Large intestine (tissue), 3 donors: ENCODE results near the gene ZMYND8. TPM values are rescaled to one million over a fixed set of nuclear protein-coding genes. Genes with fewer than 3 reads are reported as not detected.

ENCODE experiments used
- DNase-seq, 2 donors: peaks; one replicate each; pipeline versions ENCODE4 v3.0.0 to v3.0.0-alpha.2; 2013
- H3K27ac ChIP-seq: one replicate; pipeline ENCODE4 v1.5.1; 2013; ENCODE audit warnings: low read length
- H3K27me3 ChIP-seq: 2 replicates; pipeline ENCODE4 v1.6.1; 2013; ENCODE audit warnings: low read length; ENCODE audit not compliant: control insufficient read depth, insufficient read depth
- H3K36me3 ChIP-seq: 2 replicates; pipeline ENCODE4 v1.6.1; 2013; ENCODE audit warnings: low read length; ENCODE audit not compliant: control insufficient read depth, insufficient read depth
- H3K4me1 ChIP-seq: one replicate; pipeline ENCODE4 v1.6.1; 2013; ENCODE audit warnings: low read length; ENCODE audit not compliant: control insufficient read depth, insufficient read depth
- H3K4me3 ChIP-seq: one replicate; pipeline ENCODE4 v1.5.1; 2013; ENCODE audit warnings: low read length
- H3K9me3 ChIP-seq: one replicate; pipeline ENCODE4 v1.6.1; 2013; ENCODE audit warnings: mild to moderate bottlenecking, low read depth, low read length, moderate library complexity; ENCODE audit not compliant: control insufficient read depth
- WGBS: methylation state at CpG from one replicate; pipeline ENCODE4 v1.1.5; 2013; ENCODE audit warnings: low lambda C conversion rate; ENCODE audit not compliant: insufficient coverage; 5-methylcytosine and 5-hydroxymethylcytosine counted together
- polyA plus RNA-seq: library from polyadenylated mRNA; unstranded; fragments of 120-200 nt; gene quantifications from one replicate; pipeline ENCODE4 v1.2.1, GENCODE V29; 2013

The ZMYND8 gene
- polyA plus RNA-seq, 1 donor, result 25.5 TPM

GRCh38 chr20:47257256-47257655 lies 99.2 kb downstream of the ZMYND8 start:
- peaks cover 55% of the 10 kb centered on the region for H3K36me3 ChIP-seq
- 100% methylated on average over 1 of the region's 1 CpG for WGBS
- no peaks in the 10 kb centered on the region for H3K9me3 ChIP-seq
- H3K4me1 ChIP-seq, result no peaks in the 10 kb centered on the region
- no peak overlapping the region for H3K27ac ChIP-seq
- no peaks in the 10 kb centered on the region for H3K27me3 ChIP-seq
- no peak for DNase-seq
- H3K4me3 ChIP-seq, result no peak overlapping the region

- no peak for DNase-seq
- H3K27ac ChIP-seq, result no peak overlapping the region
- 40% methylated on average over 1 of the region's 8 CpGs for WGBS
- no peaks in the 10 kb centered on the region for H3K9me3 ChIP-seq
- H3K36me3 ChIP-seq, result peaks cover 52% of the 10 kb centered on the region
- no peak overlapping the region for H3K4me3 ChIP-seq
- H3K4me1 ChIP-seq, result no peaks in the 10 kb centered on the region
- no peaks in the 10 kb centered on the region for H3K27me3 ChIP-seq
Measured at GRCh38 chr20:47256668-47257236, 99.7 kb downstream of the ZMYND8 start.

DNA sequence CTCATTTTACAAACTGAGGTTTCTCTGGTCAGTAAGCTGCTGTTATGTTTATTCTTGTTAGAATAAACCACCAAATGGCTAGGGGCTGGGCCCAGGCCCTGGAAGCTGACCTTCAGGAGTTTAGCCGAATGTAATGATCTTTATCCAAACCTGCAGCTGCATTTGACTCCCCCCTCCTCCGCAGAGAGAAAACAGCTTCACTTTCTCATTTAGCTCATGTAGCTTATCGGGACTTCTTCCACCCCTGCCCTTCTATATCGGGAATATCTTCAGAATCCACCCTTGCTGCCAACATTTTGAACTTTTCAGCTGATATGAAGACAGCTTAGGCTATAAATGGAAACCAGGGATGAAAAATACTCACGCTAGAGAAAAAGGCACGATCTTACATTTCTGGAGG lies 102.6 kb downstream of the ZMYND8 start:
- H3K4me1 ChIP-seq, result peaks cover 14% of the 10 kb centered on the region
- WGBS, result 46% methylated on average over 2 of the region's 6 CpGs
- DNase-seq, result no peak
- H3K36me3 ChIP-seq, result peaks cover 40% of the 10 kb centered on the region
- no peak overlapping the region for H3K4me3 ChIP-seq
- H3K27me3 ChIP-seq, result no peaks in the 10 kb centered on the region
- H3K27ac ChIP-seq, result no peak overlapping the region
- H3K9me3 ChIP-seq, result no peaks in the 10 kb centered on the region

GRCh38 chr20:47252879-47253307 lies 103.6 kb downstream of the ZMYND8 start:
- H3K27ac ChIP-seq, result no peak overlapping the region
- H3K36me3 ChIP-seq, result peaks cover 42% of the 10 kb centered on the region
- no peaks in the 10 kb centered on the region for H3K9me3 ChIP-seq
- DNase-seq, result no peak
- no peak overlapping the region for H3K4me3 ChIP-seq
- H3K4me1 ChIP-seq, result peaks cover 14% of the 10 kb centered on the region
- WGBS, result no CpG with 5 or more reads among the region's 3 CpGs
- H3K27me3 ChIP-seq, result no peaks in the 10 kb centered on the region

GRCh38 chr20:47251154-47252020 lies 105.1 kb downstream of the ZMYND8 start:
- peaks cover 55% of the 10 kb centered on the region for H3K36me3 ChIP-seq
- WGBS, result 89% methylated on average over 3 of the region's 19 CpGs
- DNase-seq, result no peak
- no peaks in the 10 kb centered on the region for H3K9me3 ChIP-seq
- H3K27ac ChIP-seq, result no peak overlapping the region
- no peak overlapping the region for H3K4me3 ChIP-seq
- H3K27me3 ChIP-seq, result no peaks in the 10 kb centered on the region
- peaks cover 14% of the 10 kb centered on the region for H3K4me1 ChIP-seq

DNA sequence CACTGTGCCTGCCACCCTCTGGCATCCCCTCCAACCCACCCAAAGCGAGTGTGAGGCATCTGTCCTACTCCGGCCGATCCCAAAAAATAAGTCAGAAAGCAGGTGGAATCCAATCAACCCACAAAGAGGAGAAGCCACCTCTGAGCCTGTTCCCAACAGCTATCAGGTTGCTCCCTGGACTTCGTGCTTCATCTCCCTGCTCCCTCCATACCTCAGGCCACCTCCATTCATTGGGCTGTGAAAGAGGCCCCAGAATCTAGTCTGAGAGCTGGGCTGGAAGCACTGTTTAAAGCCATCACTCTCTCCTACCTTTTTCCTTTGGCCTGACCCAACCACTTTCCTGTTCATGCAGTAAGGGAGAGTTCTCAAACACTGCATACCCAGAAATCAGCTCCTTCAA lies 106.1 kb downstream of the ZMYND8 start:
- WGBS, result no CpG with 5 or more reads among the region's 4 CpGs
- DNase-seq, result peak in 1 of 2 donors; percentile 50
- peaks cover 14% of the 10 kb centered on the region for H3K4me1 ChIP-seq
- H3K27me3 ChIP-seq, result no peaks in the 10 kb centered on the region
- H3K9me3 ChIP-seq, result no peaks in the 10 kb centered on the region
- H3K36me3 ChIP-seq, result peaks cover 65% of the 10 kb centered on the region
- no peak overlapping the region for H3K4me3 ChIP-seq
- H3K27ac ChIP-seq, result peak overlapping the region; percentile 39

GRCh38 chr20:47249913-47250312 lies 106.6 kb downstream of the ZMYND8 start:
- Histone ChIP-seq H3K4me1 (peaks cover 14% of the 10 kb centered on the region), H3K36me3 (peaks cover 69% of the 10 kb centered on the region), H3K27me3 (no peaks in the 10 kb centered on the region), H3K9me3 (no peaks in the 10 kb centered on the region), H3K27ac (peak overlapping the region; percentile 39), H3K4me3 (no peak overlapping the region)
- no CpG with 5 or more reads among the region's 4 CpGs for WGBS
- peak; percentile 53 to 77 for DNase-seq

GRCh38 chr20:47248448-47248966 lies 108.0 kb downstream of the ZMYND8 start:
- WGBS, result no CpG with 5 or more reads among the region's 6 CpGs

GRCh38 chr20:47247972-47248371 lies 108.5 kb downstream of the ZMYND8 start:
- Histone ChIP-seq H3K27me3 (no peaks in the 10 kb centered on the region), H3K4me1 (peaks cover 14% of the 10 kb centered on the region), H3K4me3 (no peak overlapping the region), H3K36me3 (peaks cover 65% of the 10 kb centered on the region), H3K9me3 (no peaks in the 10 kb centered on the region), H3K27ac (no peak overlapping the region)
- DNase-seq, result no peak
- no CpG with 5 or more reads among the region's 1 CpG for WGBS

More at GRCh38 chr20:47248448-47248966, 108.0 kb downstream of the ZMYND8 start:
- no peak for DNase-seq
- Histone ChIP-seq H3K9me3 (no peaks in the 10 kb centered on the region), H3K4me3 (no peak overlapping the region), H3K27me3 (no peaks in the 10 kb centered on the region), H3K36me3 (peaks cover 70% of the 10 kb centered on the region), H3K4me1 (peaks cover 14% of the 10 kb centered on the region), H3K27ac (no peak overlapping the region)

DNA sequence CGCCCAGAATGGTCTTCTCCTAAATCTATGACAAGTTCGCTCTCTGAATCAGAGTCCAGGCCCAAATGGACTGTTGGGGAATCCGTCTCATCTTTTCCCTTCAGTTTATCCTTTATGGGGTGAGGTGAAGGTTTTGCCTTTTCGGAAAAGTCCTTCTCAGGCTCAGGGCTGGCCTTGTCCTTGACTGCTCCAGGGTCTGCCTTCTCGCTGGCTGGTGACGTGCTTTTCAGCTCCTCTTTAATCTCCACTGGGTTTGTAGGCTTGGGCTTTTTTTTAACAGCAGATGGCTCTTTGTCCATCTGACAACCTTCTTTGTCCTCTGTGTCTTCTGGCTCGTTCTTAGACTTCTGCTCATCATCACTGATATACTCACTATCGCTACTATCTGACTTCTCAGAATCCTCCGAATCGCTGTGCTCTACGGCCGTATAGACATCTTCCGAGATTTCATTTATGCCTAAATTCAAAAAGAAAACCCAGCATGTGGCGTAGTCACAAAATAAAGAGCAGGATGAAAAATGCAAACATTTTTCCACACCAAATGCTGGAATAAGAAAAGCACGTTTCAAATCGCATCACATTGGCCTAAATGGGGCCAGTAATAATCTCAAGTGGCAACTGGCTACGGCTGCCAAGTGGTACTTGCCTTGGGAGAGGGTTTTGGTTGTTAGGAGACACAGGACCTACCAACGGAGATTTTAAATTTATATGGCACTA lies 110.3 kb downstream of the ZMYND8 start:
- whole genome bisulfite sequencing, result 96% methylated on average over 13 of the region's 18 CpGs

More for the DNA sequence above, 110.3 kb downstream of the ZMYND8 start:
- H3K27ac ChIP-seq, result no peak overlapping the region
- H3K36me3 ChIP-seq, result peaks cover 68% of the 10 kb centered on the region
- peaks cover 16% of the 10 kb centered on the region for H3K4me1 ChIP-seq
- H3K4me3 ChIP-seq, result no peak overlapping the region
- H3K9me3 ChIP-seq, result no peaks in the 10 kb centered on the region
- no peak for DNase-seq
- H3K27me3 ChIP-seq, result no peaks in the 10 kb centered on the region
